HepG2 (cell line): ENCODE results near the gene QSOX1. TPM values are rescaled to one million over a fixed set of nuclear protein-coding genes. Genes with fewer than 3 reads are reported as not detected.

Experiments
- AHR ChIP-seq: IDR thresholded peaks from 2 replicates; pipeline ENCODE4 v1.6.1; 2018; ENCODE audit warnings: missing genetic modification reagents, missing compliant biosample characterization
- FOXC1 ChIP-seq: sonication (generic); formaldehyde crosslinking; IDR thresholded peaks from 2 replicates; pipeline ENCODE4 v1.8.0; 2022; ENCODE audit warnings: mild to moderate bottlenecking, missing genetic modification reagents, borderline replicate concordance
- JUNB ChIP-seq: sonication (generic); formaldehyde crosslinking; IDR thresholded peaks from 2 replicates; pipeline ENCODE4 v1.8.0; 2022; ENCODE audit warnings: missing genetic modification reagents, mild to moderate bottlenecking, borderline replicate concordance
- KAT7 ChIP-seq: IDR thresholded peaks from 2 replicates; pipeline ENCODE4 v1.6.1; 2018; ENCODE audit warnings: borderline replicate concordance, missing compliant biosample characterization
- KDM5B ChIP-seq: sonication (generic); formaldehyde crosslinking; IDR thresholded peaks from 2 replicates; pipeline ENCODE4 v1.4.0; 2020; ENCODE audit warnings: missing genetic modification reagents, mild to moderate bottlenecking, borderline replicate concordance
- MAFK ChIP-seq, 2 experiments: IDR thresholded peaks in 1 of 2; conservative IDR thresholded peaks in 1 of 2; 2 replicates each; pipeline ENCODE4 v1.6.1; 2011; ENCODE audit warnings: improper control_type of control experiment in 2 of 2, low read length in 2 of 2
- MLLT10 ChIP-seq: sonication (generic); formaldehyde crosslinking; IDR thresholded peaks from 2 replicates; pipeline ENCODE4 v1.4.0; 2020; ENCODE audit warnings: missing genetic modification reagents
- NONO ChIP-seq, 2 experiments: fragments of 450-650 bp in 1 of 2; sonication (generic) in 1 of 2; formaldehyde crosslinking in 1 of 2; IDR thresholded peaks in 1 of 2; conservative IDR thresholded peaks in 1 of 2; 2 replicates each; pipeline versions ENCODE4 v1.6.1 to v1.8.0; 2017 to 2022; ENCODE audit warnings: mild to moderate bottlenecking in 1 of 2, missing genetic modification reagents in 1 of 2, moderate library complexity in 1 of 2
- RNF219 ChIP-seq: sonication (generic); formaldehyde crosslinking; IDR thresholded peaks from 2 replicates; pipeline ENCODE4 v1.5.0; 2020; ENCODE audit warnings: mild to moderate bottlenecking, missing genetic modification reagents
- SRF ChIP-seq: IDR thresholded peaks from 2 replicates; pipeline ENCODE4 v1.6.1; 2011; ENCODE audit warnings: mild to moderate bottlenecking, low read depth, low read length, moderate library complexity
- SRY ChIP-seq: sonication (generic); formaldehyde crosslinking; IDR thresholded peaks from 2 replicates; pipeline ENCODE4 v1.8.0; 2022; ENCODE audit warnings: mild to moderate bottlenecking, missing genetic modification reagents
- TP53 ChIP-seq: sonication (generic); formaldehyde crosslinking; conservative IDR thresholded peaks from 2 replicates; pipeline ENCODE4 v1.4.0; 2020; ENCODE audit warnings: missing genetic modification reagents
- ZBTB44 ChIP-seq: sonication (generic); formaldehyde crosslinking; IDR thresholded peaks from 2 replicates; pipeline ENCODE4 v1.4.0; 2020; ENCODE audit warnings: missing genetic modification reagents
- ZNF260 ChIP-seq: sonication (generic); formaldehyde crosslinking; IDR thresholded peaks from 2 replicates; pipeline ENCODE4 v1.4.0; 2020; ENCODE audit warnings: missing genetic modification reagents, low read depth, mild to moderate bottlenecking, borderline replicate concordance
- ZNF264 ChIP-seq: sonication (generic); formaldehyde crosslinking; IDR thresholded peaks from 2 replicates; pipeline ENCODE4 v1.4.0; 2020; ENCODE audit warnings: missing genetic modification reagents
- ZNF496 ChIP-seq: sonication (generic); formaldehyde crosslinking; IDR thresholded peaks from 2 replicates; pipeline ENCODE4 v1.8.1; 2023; ENCODE audit warnings: mild to moderate bottlenecking, moderate library complexity, missing genetic modification reagents; ENCODE audit not compliant: insufficient replicate concordance
- ZNF512 ChIP-seq: sonication (generic); formaldehyde crosslinking; IDR thresholded peaks from 2 replicates; pipeline ENCODE4 v1.4.0; 2020; ENCODE audit warnings: mild to moderate bottlenecking, missing genetic modification reagents
- ZNF558 ChIP-seq: sonication (generic); formaldehyde crosslinking; IDR thresholded peaks from 2 replicates; pipeline ENCODE4 v1.9.0; 2022; ENCODE audit warnings: mild to moderate bottlenecking, missing genetic modification reagents, borderline replicate concordance
- ZNF713 ChIP-seq: sonication (generic); formaldehyde crosslinking; IDR thresholded peaks from 2 replicates; pipeline ENCODE4 v1.4.0; 2020; ENCODE audit warnings: mild to moderate bottlenecking, missing genetic modification reagents
- ZNF841 ChIP-seq: sonication (generic); formaldehyde crosslinking; IDR thresholded peaks from 2 replicates; pipeline ENCODE4 v1.8.1; 2023; ENCODE audit warnings: missing genetic modification reagents, borderline replicate concordance
- polyA plus RNA-seq, 8 experiments: library from polyadenylated mRNA; depleted of rRNA in 3 of 8; stranded (reverse) in 7 of 8; unstranded in 1 of 8; fragments of >200 nt; fragmentation: Illumina TruSeq in 4 of 8; extraction: Trizol in 4 of 8; gene quantifications; 2 replicates each; pipeline versions ENCODE4 v1.2.1 to v1.2.3, GENCODE V29; 2011 to 2016; ENCODE audit warnings: low read depth in 4 of 8, missing spikeins in 1 of 8, mixed read lengths in 1 of 8; ENCODE audit not compliant: insufficient read depth in 1 of 8
- total RNA-seq, 5 experiments: library from RNA; depleted of rRNA; stranded (reverse); fragments of >200 nt; fragmentation: Illumina TruSeq; extraction: Trizol; gene quantifications; 2 replicates each; pipeline ENCODE4 v1.2.3, GENCODE V29; 2016; ENCODE audit warnings: low read depth in 1 of 5
- TF ChIP-seq, protein P1 (sequence below): sonication (generic); formaldehyde crosslinking; IDR thresholded peaks from 2 replicates; pipeline ENCODE4 v1.4.0; 2020; ENCODE audit warnings: missing genetic modification reagents, mild to moderate bottlenecking, borderline replicate concordance

The QSOX1 gene
- total and polyA plus RNA-seq, 2 of the 13 experiments (the other 11 are each of a cell fraction or from before 2014, with no cell fraction given): 6.8 to 40.2 TPM

DNA sequence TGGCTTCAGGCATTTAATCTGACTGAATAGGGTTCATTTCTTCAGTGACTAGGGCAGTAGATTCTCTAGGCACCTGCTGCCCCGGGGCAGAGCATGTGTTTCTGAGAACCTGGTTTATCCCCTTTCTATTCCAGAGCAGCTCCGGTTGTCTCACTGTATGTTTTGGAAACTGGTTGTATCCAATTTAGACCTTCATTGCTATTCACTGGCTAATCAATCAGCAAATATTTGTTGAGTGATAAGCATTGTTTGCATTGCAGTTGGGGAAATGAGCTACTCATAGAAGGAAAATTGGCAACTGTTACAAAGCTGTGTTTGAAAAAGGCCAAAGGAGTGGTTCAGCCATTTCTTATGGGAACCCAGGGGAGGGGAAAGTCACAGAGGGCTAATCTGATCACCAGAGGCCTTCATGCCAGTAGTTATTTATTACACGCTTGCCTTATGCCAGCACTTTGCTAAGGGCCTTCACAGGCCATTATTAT, 2.9 kb downstream of the QSOX1 start (continued):
- TF ChIP-seq FOXC1 (CRISPR knock-in tag) (no peak), ZNF264 (CRISPR knock-in tag) (no peak), MLLT10 (no peak), ZNF841 (CRISPR knock-in tag) (no peak), ZNF496 (CRISPR knock-in tag) (no peak), SRY (CRISPR knock-in tag) (no peak), TP53 (CRISPR knock-in tag) (0 out of 2 replicates have a peak, but pooled peaks have one; percentile 12), KAT7 (CRISPR knock-in tag) (no peak), JUNB (no peak; the same call in 1 of the 2 replicates), ZBTB44 (no peak), AHR (CRISPR knock-in tag) (no peak), SRF (no peak), MAFK (conservative IDR thresholded peaks at IDR 0.05 in 1 of 2, IDR thresholded peaks at IDR 0.05 in 1 of 2; ENCODE audit: low read length in 2 of 2) (0 out of 4 replicates have a peak, but pooled peaks of 1 of the 2 experiments have one; percentile 17), ZNF512 (CRISPR knock-in tag) (no peak), NONO (IDR thresholded peaks at IDR 0.05) (no peak), NONO (CRISPR knock-in tag; conservative IDR thresholded peaks at IDR 0.05) (no peak), ZNF713 (CRISPR knock-in tag) (no peak), ZNF558 (CRISPR knock-in tag) (no peak), ZNF260 (CRISPR knock-in tag) (no peak), KDM5B (CRISPR knock-in tag) (no peak), RNF219 (0 out of 2 replicates have a peak, but pooled peaks have one; percentile 56)
- TF ChIP-seq, protein P1, sequence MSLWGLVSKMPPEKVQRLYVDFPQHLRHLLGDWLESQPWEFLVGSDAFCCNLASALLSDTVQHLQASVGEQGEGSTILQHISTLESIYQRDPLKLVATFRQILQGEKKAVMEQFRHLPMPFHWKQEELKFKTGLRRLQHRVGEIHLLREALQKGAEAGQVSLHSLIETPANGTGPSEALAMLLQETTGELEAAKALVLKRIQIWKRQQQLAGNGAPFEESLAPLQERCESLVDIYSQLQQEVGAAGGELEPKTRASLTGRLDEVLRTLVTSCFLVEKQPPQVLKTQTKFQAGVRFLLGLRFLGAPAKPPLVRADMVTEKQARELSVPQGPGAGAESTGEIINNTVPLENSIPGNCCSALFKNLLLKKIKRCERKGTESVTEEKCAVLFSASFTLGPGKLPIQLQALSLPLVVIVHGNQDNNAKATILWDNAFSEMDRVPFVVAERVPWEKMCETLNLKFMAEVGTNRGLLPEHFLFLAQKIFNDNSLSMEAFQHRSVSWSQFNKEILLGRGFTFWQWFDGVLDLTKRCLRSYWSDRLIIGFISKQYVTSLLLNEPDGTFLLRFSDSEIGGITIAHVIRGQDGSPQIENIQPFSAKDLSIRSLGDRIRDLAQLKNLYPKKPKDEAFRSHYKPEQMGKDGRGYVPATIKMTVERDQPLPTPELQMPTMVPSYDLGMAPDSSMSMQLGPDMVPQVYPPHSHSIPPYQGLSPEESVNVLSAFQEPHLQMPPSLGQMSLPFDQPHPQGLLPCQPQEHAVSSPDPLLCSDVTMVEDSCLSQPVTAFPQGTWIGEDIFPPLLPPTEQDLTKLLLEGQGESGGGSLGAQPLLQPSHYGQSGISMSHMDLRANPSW (CRISPR knock-in tag): 0 out of 2 replicates have a peak, but pooled peaks have one; percentile 22
